ENCODE results near the gene CCDC110.

CCDC110 gene

DNA sequence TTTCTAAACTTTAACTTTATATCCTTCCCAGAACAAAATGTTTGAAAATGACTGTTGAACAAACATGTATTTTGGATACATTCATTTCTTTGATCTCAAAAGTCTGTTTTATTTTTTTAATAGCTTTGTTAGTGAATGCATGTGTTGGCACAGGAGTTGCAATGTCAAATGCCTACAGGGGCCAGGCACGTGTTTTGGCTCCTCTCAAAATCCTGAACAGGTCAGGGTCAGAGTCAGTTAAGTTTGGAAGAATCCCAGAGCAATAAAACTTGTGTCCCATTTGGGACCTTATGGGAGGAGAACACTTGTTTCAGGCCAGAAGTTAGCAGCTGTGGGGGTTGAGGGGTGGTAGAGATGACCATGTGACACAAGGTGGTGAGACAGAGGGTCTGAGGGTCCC, 29.0 kb upstream of the CCDC110 start:
- no peak overlapping the region for H3K4me3 ChIP-seq (ENCODE audit: insufficient read length, low read depth)
- no peaks in the 10 kb centered on the region for H3K4me1 ChIP-seq (ENCODE audit: insufficient read depth, insufficient read length)
- peaks cover 13% of the 10 kb centered on the region for H3K9me3 ChIP-seq (ENCODE audit: insufficient read depth, low read length)
- no peaks in the 10 kb centered on the region for H3K36me3 ChIP-seq (ENCODE audit: insufficient read depth, insufficient read length, low read length)
- no peak overlapping the region for H3K9ac ChIP-seq (ENCODE audit: insufficient read length, low read depth)
- TF ChIP-seq ZNF274 (IDR thresholded peaks at IDR 0.05; ENCODE audit: low read depth, low read length) (no peak), YY1 (IDR thresholded peaks at IDR 0.05; ENCODE audit: insufficient read depth, insufficient read length) (no peak), SUZ12 (IDR thresholded peaks at IDR 0.05; ENCODE audit: extremely low read depth, insufficient read depth, insufficient read length) (no peak)
- DNase-seq (ENCODE audit: low read depth, low spot score) = no peak
- H3K27me3 ChIP-seq (ENCODE audit: insufficient read depth, insufficient read length) = no peaks in the 10 kb centered on the region

DNA sequence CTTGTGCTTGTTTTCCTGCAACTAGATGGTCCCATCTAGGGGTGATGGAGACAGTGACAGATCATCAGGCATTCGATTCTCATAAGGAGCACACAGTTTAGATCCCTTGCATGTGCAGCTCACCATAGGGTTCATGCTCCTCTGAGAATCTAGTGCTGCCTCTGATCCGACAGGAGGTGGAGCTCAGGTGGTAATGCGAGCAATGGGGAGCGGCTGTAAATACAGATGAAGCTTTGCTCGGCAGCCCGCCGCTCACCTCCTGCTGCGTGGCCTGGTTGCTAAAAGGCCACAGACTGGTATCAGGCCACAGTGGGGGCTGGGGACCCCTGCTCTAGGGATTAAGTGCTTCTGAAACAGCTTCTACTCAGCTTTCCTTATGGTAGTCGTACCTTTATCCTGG, 28.5 kb upstream of the CCDC110 start:
- Histone ChIP-seq H3K9me3 (ENCODE audit: insufficient read depth, low read length) (peaks cover 13% of the 10 kb centered on the region), H3K27me3 (ENCODE audit: insufficient read depth, insufficient read length) (no peaks in the 10 kb centered on the region), H3K4me1 (ENCODE audit: insufficient read depth, insufficient read length) (no peaks in the 10 kb centered on the region), H3K9ac (ENCODE audit: insufficient read length, low read depth) (no peak overlapping the region), H3K36me3 (ENCODE audit: insufficient read depth, insufficient read length, low read length) (no peaks in the 10 kb centered on the region), H3K4me3 (ENCODE audit: insufficient read length, low read depth) (no peak overlapping the region)
- no peak for DNase-seq (ENCODE audit: low read depth, low spot score)
- TF ChIP-seq SUZ12 (IDR thresholded peaks at IDR 0.05; ENCODE audit: extremely low read depth, insufficient read depth, insufficient read length) (no peak), YY1 (IDR thresholded peaks at IDR 0.05; ENCODE audit: insufficient read depth, insufficient read length) (no peak), ZNF274 (IDR thresholded peaks at IDR 0.05; ENCODE audit: low read depth, low read length) (no peak)

- Histone ChIP-seq H3K4me3 (ENCODE audit: insufficient read length, low read depth) (no peak overlapping the region), H3K36me3 (ENCODE audit: insufficient read depth, insufficient read length, low read length) (no peaks in the 10 kb centered on the region), H3K9ac (ENCODE audit: insufficient read length, low read depth) (no peak overlapping the region), H3K9me3 (ENCODE audit: insufficient read depth, low read length) (no peaks in the 10 kb centered on the region), H3K4me1 (ENCODE audit: insufficient read depth, insufficient read length) (no peaks in the 10 kb centered on the region), H3K27me3 (ENCODE audit: insufficient read depth, insufficient read length) (peaks cover under 1% of the 10 kb centered on the region)
- TF ChIP-seq ZNF274 (IDR thresholded peaks at IDR 0.05; ENCODE audit: low read depth, low read length) (no peak), YY1 (IDR thresholded peaks at IDR 0.05; ENCODE audit: insufficient read depth, insufficient read length) (no peak), SUZ12 (IDR thresholded peaks at IDR 0.05; ENCODE audit: extremely low read depth, insufficient read depth, insufficient read length) (no peak)
- no peak for DNase-seq (ENCODE audit: low read depth, low spot score)
Observed at GRCh38 chr4:185488650-185489049, 17.1 kb upstream of the CCDC110 start.

DNA sequence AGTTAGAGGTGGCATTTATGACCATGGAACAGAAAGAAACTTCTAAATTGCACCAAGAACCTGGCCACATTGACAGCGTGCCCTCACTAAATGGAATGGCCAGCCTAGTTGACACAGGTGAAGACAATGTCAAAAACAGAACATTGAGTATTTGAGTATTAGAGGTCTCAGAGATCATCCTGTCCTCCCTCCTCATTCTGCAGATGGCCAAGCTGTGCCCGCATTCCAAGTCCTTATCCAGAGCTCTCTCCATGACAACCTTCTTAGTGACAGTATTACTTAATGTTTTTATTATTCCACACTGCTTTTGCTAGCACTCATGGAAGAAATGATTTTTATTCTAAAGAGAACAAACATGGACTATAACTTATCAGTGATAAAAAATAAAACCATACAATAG, 9.9 kb upstream of the CCDC110 start:
- Histone ChIP-seq H3K36me3 (ENCODE audit: insufficient read depth, insufficient read length, low read length) (no peaks in the 10 kb centered on the region), H3K4me3 (ENCODE audit: insufficient read length, low read depth) (no peak overlapping the region), H3K4me1 (ENCODE audit: insufficient read depth, insufficient read length) (no peaks in the 10 kb centered on the region), H3K27me3 (ENCODE audit: insufficient read depth, insufficient read length) (peaks cover 55% of the 10 kb centered on the region), H3K9me3 (ENCODE audit: insufficient read depth, low read length) (no peaks in the 10 kb centered on the region), H3K9ac (ENCODE audit: insufficient read length, low read depth) (no peak overlapping the region)
- DNase-seq (ENCODE audit: low read depth, low spot score) = no peak
- TF ChIP-seq SUZ12 (IDR thresholded peaks at IDR 0.05; ENCODE audit: extremely low read depth, insufficient read depth, insufficient read length) = no peak
- TF ChIP-seq ZNF274 (IDR thresholded peaks at IDR 0.05; ENCODE audit: low read depth, low read length) = no peak
- TF ChIP-seq YY1 (IDR thresholded peaks at IDR 0.05; ENCODE audit: insufficient read depth, insufficient read length) = no peak

DNA sequence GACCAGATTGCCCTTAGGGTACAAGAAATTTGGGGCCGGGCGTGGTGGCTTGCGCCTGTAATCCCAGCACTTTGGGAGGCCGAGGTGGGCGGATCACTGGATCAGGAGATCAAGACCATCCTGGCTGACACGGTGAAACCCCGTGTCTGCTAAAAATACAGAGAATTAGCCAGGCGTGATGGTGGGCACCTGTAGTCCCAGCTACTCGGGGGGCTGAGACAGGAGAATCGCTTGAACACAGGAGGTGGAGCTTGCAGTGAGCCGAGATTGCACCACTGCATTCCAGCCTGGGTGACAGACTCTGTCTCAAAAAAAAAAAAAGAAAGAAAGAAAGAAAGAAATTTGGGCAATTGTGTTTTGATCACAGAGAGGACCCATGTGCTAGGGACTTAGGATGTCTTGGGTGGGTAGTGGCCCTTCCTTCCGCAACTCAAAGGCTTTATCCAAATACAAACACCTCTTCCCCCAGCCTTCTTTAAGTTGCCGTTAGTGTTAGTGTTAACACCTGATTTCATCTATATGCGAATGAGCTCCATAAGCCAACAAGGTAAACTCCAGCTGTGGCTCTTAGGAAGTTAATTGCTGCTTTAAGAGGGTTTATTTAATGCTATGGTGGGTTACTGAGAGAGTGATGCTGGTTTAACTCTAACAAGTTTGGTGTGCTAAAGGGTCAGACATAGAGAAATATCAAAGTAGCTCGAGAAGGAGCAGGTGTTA, 8.6 kb upstream of the CCDC110 start:
- peaks cover 55% of the 10 kb centered on the region for H3K27me3 ChIP-seq (ENCODE audit: insufficient read depth, insufficient read length)
- no peak for DNase-seq (ENCODE audit: low read depth, low spot score)
- H3K36me3 ChIP-seq (ENCODE audit: insufficient read depth, insufficient read length, low read length) = no peaks in the 10 kb centered on the region
- no peak overlapping the region for H3K9ac ChIP-seq (ENCODE audit: insufficient read length, low read depth)
- H3K4me1 ChIP-seq (ENCODE audit: insufficient read depth, insufficient read length) = no peaks in the 10 kb centered on the region
- H3K4me3 ChIP-seq (ENCODE audit: insufficient read length, low read depth) = no peak overlapping the region
- TF ChIP-seq SUZ12 (IDR thresholded peaks at IDR 0.05; ENCODE audit: extremely low read depth, insufficient read depth, insufficient read length) (no peak), YY1 (IDR thresholded peaks at IDR 0.05; ENCODE audit: insufficient read depth, insufficient read length) (no peak), ZNF274 (IDR thresholded peaks at IDR 0.05; ENCODE audit: low read depth, low read length) (no peak)
- no peaks in the 10 kb centered on the region for H3K9me3 ChIP-seq (ENCODE audit: insufficient read depth, low read length)

- no peak for DNase-seq (ENCODE audit: low read depth, low spot score)
- Histone ChIP-seq H3K4me3 (ENCODE audit: insufficient read length, low read depth) (no peak overlapping the region), H3K36me3 (ENCODE audit: insufficient read depth, insufficient read length, low read length) (no peaks in the 10 kb centered on the region), H3K9ac (ENCODE audit: insufficient read length, low read depth) (no peak overlapping the region), H3K4me1 (ENCODE audit: insufficient read depth, insufficient read length) (no peaks in the 10 kb centered on the region), H3K27me3 (ENCODE audit: insufficient read depth, insufficient read length) (peaks cover 55% of the 10 kb centered on the region), H3K9me3 (ENCODE audit: insufficient read depth, low read length) (no peaks in the 10 kb centered on the region)
- no peak for TF ChIP-seq ZNF274 (IDR thresholded peaks at IDR 0.05; ENCODE audit: low read depth, low read length)
- TF ChIP-seq SUZ12 (IDR thresholded peaks at IDR 0.05; ENCODE audit: extremely low read depth, insufficient read depth, insufficient read length) = no peak
- TF ChIP-seq YY1 (IDR thresholded peaks at IDR 0.05; ENCODE audit: insufficient read depth, insufficient read length) = no peak
Observed at GRCh38 chr4:185479507-185479971, 8.0 kb upstream of the CCDC110 start.

- Histone ChIP-seq H3K9ac (ENCODE audit: insufficient read length, low read depth) (no peak overlapping the region), H3K4me1 (ENCODE audit: insufficient read depth, insufficient read length) (peaks cover 2% of the 10 kb centered on the region), H3K27me3 (ENCODE audit: insufficient read depth, insufficient read length) (peaks cover 41% of the 10 kb centered on the region), H3K36me3 (ENCODE audit: insufficient read depth, insufficient read length, low read length) (no peaks in the 10 kb centered on the region), H3K4me3 (ENCODE audit: insufficient read length, low read depth) (no peak overlapping the region), H3K9me3 (ENCODE audit: insufficient read depth, low read length) (no peaks in the 10 kb centered on the region)
- TF ChIP-seq ZNF274 (IDR thresholded peaks at IDR 0.05; ENCODE audit: low read depth, low read length) (no peak), SUZ12 (IDR thresholded peaks at IDR 0.05; ENCODE audit: extremely low read depth, insufficient read depth, insufficient read length) (no peak), YY1 (IDR thresholded peaks at IDR 0.05; ENCODE audit: insufficient read depth, insufficient read length) (no peak)
- DNase-seq (ENCODE audit: low read depth, low spot score) = no peak
Observed at GRCh38 chr4:185473247-185473646, 1.7 kb upstream of the CCDC110 start.

Data from NT2/D1 (cell line).